HG03139 (cell line): Measurements from ENCODE around the gene DSEL.

ENCODE experiments used
- ATAC-seq: cut with Tn5 transposase; IDR thresholded peaks from one replicate; pipeline ENCODE4 v1.9.1; 2021; ENCODE audit not compliant: unreplicated experiment

Gene DSEL

DNA sequence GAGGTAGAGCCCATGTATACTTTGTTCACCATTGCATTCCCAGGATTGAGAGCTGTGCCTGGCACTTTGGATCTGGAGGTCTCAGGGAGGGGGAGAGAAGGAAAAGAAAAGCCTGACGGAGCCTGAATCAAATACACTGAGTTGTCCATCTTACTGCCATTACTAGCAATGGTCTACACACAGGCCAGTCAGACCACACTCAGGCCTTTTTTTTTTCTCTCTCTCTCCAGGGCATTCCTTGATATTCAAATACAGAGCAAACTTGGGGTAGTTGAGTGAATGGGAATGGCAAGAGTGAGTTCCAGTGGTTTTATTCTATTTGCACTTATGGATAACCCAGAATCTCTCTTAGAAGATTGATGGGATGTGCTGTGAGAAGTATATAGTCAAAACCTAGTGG is 11.8 kb downstream of the DSEL start:
- no peak for ATAC-seq

DNA sequence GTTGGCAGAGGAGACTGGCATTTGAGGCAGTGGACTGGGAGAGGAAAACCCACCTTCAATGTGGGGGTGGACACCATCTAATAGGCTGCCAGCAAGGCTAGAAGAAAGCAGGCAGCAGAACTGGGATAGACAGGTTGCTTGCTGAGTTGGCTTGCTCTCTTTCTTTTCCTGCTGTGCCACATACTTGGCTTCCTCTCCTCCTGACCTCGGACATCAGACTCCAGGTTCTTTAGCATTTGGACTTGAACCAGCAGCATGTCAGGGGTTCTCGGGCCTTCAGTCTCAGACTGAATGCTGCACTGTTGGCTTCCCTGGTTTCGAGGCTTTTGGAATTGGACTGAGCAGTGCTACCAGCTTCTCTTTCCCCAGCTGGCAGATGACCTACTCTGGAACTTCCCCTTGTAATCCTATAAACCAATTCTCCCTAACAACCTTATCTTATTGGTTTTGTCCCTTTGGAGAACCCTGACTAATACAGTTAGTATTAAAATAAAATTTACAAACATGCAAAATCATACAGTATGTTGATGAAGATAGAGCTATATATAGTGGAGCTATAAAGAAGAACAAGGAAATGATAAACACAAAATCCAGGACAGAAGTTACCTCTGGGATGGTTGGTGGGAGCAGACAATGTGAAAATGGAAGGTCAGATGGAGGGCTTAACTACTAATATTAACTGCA is 15.9 kb downstream of the DSEL start:
- no peak for ATAC-seq

GRCh38 chr18:67496469-67496868 is 20.1 kb downstream of the DSEL start:
- ATAC-seq, result no peak

- no peak for ATAC-seq
These were observed 30.0 kb downstream of the DSEL start for GRCh38 chr18:67486534-67486933.

DNA sequence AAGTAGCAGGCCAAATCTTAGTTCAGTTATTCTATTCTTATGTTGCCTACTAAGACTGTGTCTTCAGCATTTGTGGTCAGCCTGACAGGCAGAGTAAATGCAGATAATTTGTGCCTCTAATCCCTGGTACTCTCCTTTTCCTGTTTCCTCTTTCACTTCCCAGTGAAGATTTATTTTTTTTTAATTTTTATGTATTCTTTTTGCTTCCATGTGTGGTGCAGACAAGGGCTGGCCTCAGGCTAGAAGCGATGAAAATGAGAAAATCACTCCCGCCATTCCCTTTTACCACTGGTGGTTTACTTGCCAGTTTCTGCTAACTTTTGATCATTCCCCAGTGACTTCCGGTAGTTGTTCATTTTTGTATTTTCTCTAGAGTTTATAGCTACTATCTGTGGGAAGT is 30.9 kb downstream of the DSEL start:
- no peak for ATAC-seq

- ATAC-seq, result no peak
These were observed 32.1 kb downstream of the DSEL start for GRCh38 chr18:67484458-67484857.

GRCh38 chr18:67483952-67484351 is 32.6 kb downstream of the DSEL start:
- ATAC-seq, result no peak

DNA sequence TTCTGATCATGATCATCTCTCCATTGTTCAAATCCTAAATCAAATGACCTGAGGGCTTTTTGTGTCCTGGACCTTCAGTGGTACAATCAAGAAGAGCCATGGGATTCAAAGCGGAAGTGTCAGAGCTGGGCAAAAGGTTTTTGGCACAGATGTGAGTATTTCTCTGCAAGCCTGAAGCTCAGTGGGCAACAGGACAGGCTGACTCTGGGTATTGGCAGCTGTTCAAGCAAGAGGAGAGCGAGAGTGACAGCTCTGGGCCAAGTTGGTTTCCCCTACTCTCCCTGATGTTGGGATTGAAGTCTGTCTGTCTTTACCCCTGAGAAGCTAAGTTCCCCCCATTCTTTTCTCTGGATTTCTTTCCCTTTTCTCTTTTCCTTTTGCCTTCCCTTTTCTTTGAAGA is 33.3 kb downstream of the DSEL start:
- ATAC-seq, result no peak

DNA sequence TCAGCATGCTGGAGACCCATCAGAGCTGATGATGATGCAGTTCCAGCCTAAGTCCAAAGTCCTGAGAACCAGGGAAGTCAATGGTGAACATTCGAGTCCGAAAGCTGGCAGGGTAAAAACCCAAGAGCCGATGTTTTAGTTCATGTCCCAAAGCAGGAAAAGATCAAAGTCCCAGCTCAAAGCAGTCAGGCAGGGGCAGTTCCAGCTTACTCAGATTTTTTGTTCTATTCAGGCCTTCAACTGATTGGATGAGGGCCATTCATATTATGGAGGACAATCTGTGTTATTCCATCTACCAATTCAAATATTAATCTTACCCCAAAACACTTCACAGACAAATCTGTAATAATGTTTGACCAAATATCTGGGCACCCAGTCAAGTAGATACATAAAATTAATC is 38.3 kb downstream of the DSEL start:
- no peak for ATAC-seq

DNA sequence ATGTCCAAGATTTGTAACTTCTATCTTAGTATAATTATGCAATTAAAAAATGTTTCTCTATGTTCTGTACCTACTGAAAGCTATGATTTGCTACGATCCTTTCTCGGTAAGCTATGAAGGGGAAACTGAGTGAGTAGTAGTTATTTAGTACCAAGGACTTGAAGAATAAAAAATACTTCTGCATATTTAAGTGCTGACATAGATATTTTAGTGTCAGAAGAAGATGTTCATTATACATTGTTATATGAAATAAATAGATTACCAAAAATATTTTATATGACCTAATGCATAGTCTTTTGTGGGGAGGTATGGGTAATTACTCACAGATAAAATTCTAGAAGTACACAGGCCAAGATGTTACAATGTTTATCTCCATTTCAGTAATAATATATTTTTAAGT is 39.0 kb downstream of the DSEL start:
- ATAC-seq, result no peak

GRCh38 chr18:67476585-67476984 is 39.9 kb downstream of the DSEL start:
- ATAC-seq, result no peak

DNA sequence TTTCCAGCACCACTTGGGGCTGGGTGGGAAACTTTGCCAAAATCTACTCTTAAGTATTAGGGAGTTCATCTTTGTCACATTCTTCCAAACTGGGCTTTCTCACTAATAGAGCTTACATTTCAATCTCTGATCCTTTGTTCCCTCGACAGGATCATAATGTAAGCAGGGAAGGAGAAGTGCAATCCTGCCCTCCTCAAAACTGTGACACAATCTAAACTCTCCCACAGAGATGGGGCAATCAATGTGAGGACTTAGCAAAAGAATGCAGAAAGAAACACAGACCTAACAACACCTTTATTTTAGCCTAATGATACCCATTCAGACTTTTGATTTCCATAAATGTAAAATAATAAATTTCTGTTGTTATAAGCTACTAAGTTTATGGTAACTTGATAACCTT is 40.8 kb downstream of the DSEL start:
- ATAC-seq, result no peak

GRCh38 chr18:67468038-67468437 is 48.5 kb downstream of the DSEL start:
- no peak for ATAC-seq

- no peak for ATAC-seq
These were observed 49.3 kb downstream of the DSEL start for GRCh38 chr18:67467188-67467587.

DNA sequence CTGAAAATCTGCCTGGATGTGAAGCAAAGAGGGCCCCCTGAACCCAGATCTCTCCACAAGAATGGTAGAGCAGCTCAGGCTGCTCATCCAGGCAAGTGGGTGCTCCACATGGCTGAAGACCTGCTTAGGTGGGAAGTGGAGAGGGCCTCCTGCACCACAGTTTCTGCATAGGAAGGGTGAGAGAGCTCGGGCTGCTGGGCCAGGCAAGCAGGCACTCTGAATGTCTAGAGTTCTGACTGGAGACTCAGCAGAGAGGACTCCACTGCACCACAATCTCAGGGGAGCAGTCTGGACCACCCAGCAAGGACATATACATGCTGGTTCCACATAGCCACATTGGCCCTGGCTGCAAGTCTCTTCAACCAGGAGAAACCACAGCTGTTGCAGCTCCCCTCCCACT is 52.0 kb downstream of the DSEL start:
- ATAC-seq, result no peak

DNA sequence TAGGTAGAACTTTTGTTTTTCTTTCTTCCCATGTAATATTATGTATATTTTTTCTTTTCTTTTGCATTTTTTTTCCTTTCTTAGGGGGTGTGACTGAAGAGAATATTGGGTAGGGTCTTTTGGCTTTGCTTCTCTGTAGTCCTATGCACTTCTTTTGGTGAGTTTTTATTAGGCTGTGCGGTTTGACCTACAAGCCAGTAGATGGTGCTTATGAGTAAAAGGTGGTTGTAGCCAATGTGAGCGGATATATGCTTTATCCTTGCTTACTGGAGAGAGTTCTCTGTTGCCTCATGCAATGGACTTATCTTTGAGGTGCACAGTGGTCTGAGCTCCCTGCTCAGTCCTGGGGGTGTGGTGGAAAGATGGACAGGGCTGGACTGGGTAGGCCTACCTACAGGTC is 52.7 kb downstream of the DSEL start:
- ATAC-seq, result no peak

- no peak for ATAC-seq
These were observed 59.8 kb downstream of the DSEL start for GRCh38 chr18:67456711-67457110.
